SK-N-SH treated with all-trans-retinoic acid at 6 μM for 48 hours (cell line): ENCODE data around the gene UBE2G1.
A peak's percentile ranks its signal among the peaks of the same experiment; 100 is the strongest.

ENCODE experiments used
- ATAC-seq: fragments of 200-7000 bp; cut with Tn5 transposase; 3 replicates; pipeline ENCODE4 v1.9.1; 2020; ENCODE audit warnings: mild to moderate bottlenecking, moderate library complexity
- ARNTL ChIP-seq: fragments of 450-650 bp; formaldehyde crosslinking; IDR thresholded peaks from 2 replicates; pipeline ENCODE4 v1.5.0; 2020; ENCODE audit warnings: low read depth, mild to moderate bottlenecking, moderate library complexity, borderline replicate concordance
- BACH2 ChIP-seq: fragments of 250-450 bp; sonication (Bioruptor Pico); IDR thresholded peaks from 2 replicates; pipeline ENCODE4 v1.9.0; 2021; ENCODE audit warnings: mild to moderate bottlenecking, borderline replicate concordance
- CREB5 ChIP-seq: fragments of 250-450 bp; sonication (Bioruptor Pico); IDR thresholded peaks from 2 replicates; pipeline ENCODE4 v1.5.1; 2020; ENCODE audit warnings: low read depth, mild to moderate bottlenecking, moderate library complexity
- CSDC2 ChIP-seq: fragments of 250-450 bp; sonication (Bioruptor Pico); IDR thresholded peaks from 2 replicates; pipeline ENCODE4 v1.5.0; 2020; ENCODE audit warnings: mild to moderate bottlenecking, moderate library complexity
- CSRNP3 ChIP-seq: fragments of 250-450 bp; sonication (Bioruptor Pico); IDR thresholded peaks from 2 replicates; pipeline ENCODE4 v1.5.1; 2021; ENCODE audit warnings: mild to moderate bottlenecking, moderate library complexity
- ESRRG ChIP-seq: fragments of 250-450 bp; sonication (Bioruptor Pico); IDR thresholded peaks from 2 replicates; pipeline ENCODE4 v1.6.1; 2021; ENCODE audit warnings: mild to moderate bottlenecking
- ISL1 ChIP-seq: fragments of 250-450 bp; sonication (Bioruptor Pico); IDR thresholded peaks from 2 replicates; pipeline ENCODE4 v2.1.2; 2022; ENCODE audit warnings: mild to moderate bottlenecking, moderate library complexity
- OSR1 ChIP-seq: fragments of 250-450 bp; sonication (Bioruptor Pico); IDR thresholded peaks from 2 replicates; pipeline ENCODE4 v1.8.0; 2022; ENCODE audit warnings: moderate library complexity, mild to moderate bottlenecking, inconsistent platforms
- PATZ1 ChIP-seq: fragments of 250-450 bp; sonication (Bioruptor Pico); IDR thresholded peaks from 2 replicates; pipeline ENCODE4 v1.8.0; 2020; ENCODE audit warnings: mild to moderate bottlenecking, moderate library complexity, borderline replicate concordance
- PPARA ChIP-seq: fragments of 250-450 bp; sonication (Bioruptor Pico); IDR thresholded peaks from 2 replicates; pipeline ENCODE4 v1.5.0; 2020; ENCODE audit warnings: mild to moderate bottlenecking, borderline replicate concordance
- RARB ChIP-seq: fragments of 250-450 bp; sonication (Bioruptor Pico); IDR thresholded peaks from 2 replicates; pipeline ENCODE4 v1.8.0; 2021; ENCODE audit warnings: mild to moderate bottlenecking, moderate library complexity
- SNAI2 ChIP-seq: fragments of 250-450 bp; sonication (Bioruptor Pico); IDR thresholded peaks from 2 replicates; pipeline ENCODE4 v1.5.0; 2020; ENCODE audit warnings: mild to moderate bottlenecking, moderate library complexity
- TCF4 ChIP-seq: fragments of 250-450 bp; sonication (Bioruptor Pico); IDR thresholded peaks from 2 replicates; pipeline ENCODE4 v1.8.0; 2021; ENCODE audit warnings: mild to moderate bottlenecking, moderate library complexity, borderline replicate concordance
- TOX ChIP-seq: fragments of 250-450 bp; sonication (Bioruptor Pico); IDR thresholded peaks from 2 replicates; pipeline ENCODE4 v1.8.0; 2021; ENCODE audit warnings: mild to moderate bottlenecking, moderate library complexity, borderline replicate concordance
- TSHZ2 ChIP-seq: fragments of 250-450 bp; sonication (Bioruptor Pico); IDR thresholded peaks from 2 replicates; pipeline ENCODE4 v1.5.0; 2020; ENCODE audit warnings: mild to moderate bottlenecking, moderate library complexity
- ZFP3 ChIP-seq: fragments of 250-450 bp; sonication (Bioruptor Pico); IDR thresholded peaks from 2 replicates; pipeline ENCODE4 v1.5.0; 2020; ENCODE audit warnings: mild to moderate bottlenecking, moderate library complexity
- ZFP30 ChIP-seq: fragments of 450-650 bp; formaldehyde crosslinking; IDR thresholded peaks from 2 replicates; pipeline ENCODE4 v1.5.0; 2022; ENCODE audit warnings: mild to moderate bottlenecking, moderate library complexity
- ZNF565 ChIP-seq: fragments of 450-650 bp; formaldehyde crosslinking; conservative IDR thresholded peaks from 2 replicates; pipeline ENCODE4 v1.5.0; 2020; ENCODE audit warnings: low read depth, mild to moderate bottlenecking, moderate library complexity
- ZNF70 ChIP-seq: fragments of 450-650 bp; formaldehyde crosslinking; IDR thresholded peaks from 2 replicates; pipeline ENCODE4 v1.5.0; 2020; ENCODE audit warnings: mild to moderate bottlenecking, moderate library complexity
- ZNF8 ChIP-seq: fragments of 450-650 bp; formaldehyde crosslinking; IDR thresholded peaks from 2 replicates; pipeline ENCODE4 v1.5.0; 2020; ENCODE audit warnings: mild to moderate bottlenecking, moderate library complexity

Gene UBE2G1

GRCh38 chr17:4314179-4314578 lies 52.3 kb downstream of the UBE2G1 start:
- no peak for TF ChIP-seq ARNTL
- no peak for TF ChIP-seq ZNF8 (CRISPR knock-in tag)
- TF ChIP-seq ZNF70 (CRISPR knock-in tag), result no peak
- TF ChIP-seq PATZ1 (CRISPR knock-in tag), result no peak
- TF ChIP-seq ESRRG, result no peak
- TF ChIP-seq SNAI2 (CRISPR knock-in tag), result no peak
- no peak for TF ChIP-seq CSRNP3
- no peak for TF ChIP-seq ZNF565 (CRISPR knock-in tag)
- TF ChIP-seq ZFP30 (CRISPR knock-in tag), result no peak
- no peak for TF ChIP-seq PPARA (CRISPR knock-in tag)
- no peak for TF ChIP-seq CREB5 (CRISPR knock-in tag)
- TF ChIP-seq ISL1, result no peak
- no peak for TF ChIP-seq OSR1
- TF ChIP-seq BACH2 (CRISPR knock-in tag), result no peak
- TF ChIP-seq RARB (CRISPR knock-in tag), result no peak
- no peak for TF ChIP-seq ZFP3 (CRISPR knock-in tag)
- no peak for TF ChIP-seq TOX (CRISPR knock-in tag)
- no peak for TF ChIP-seq TCF4 (CRISPR knock-in tag)
- no peak for TF ChIP-seq CSDC2 (CRISPR knock-in tag)

GRCh38 chr17:4313221-4314114 lies 53.0 kb downstream of the UBE2G1 start:
- ATAC-seq, result peak; percentile 33; the same call in 2 of the 3 replicates

More at GRCh38 chr17:4314179-4314578, 52.3 kb downstream of the UBE2G1 start:
- no peak for ATAC-seq

More at GRCh38 chr17:4313221-4314114, 53.0 kb downstream of the UBE2G1 start:
- TF ChIP-seq PATZ1 (CRISPR knock-in tag) (no peak), TSHZ2 (CRISPR knock-in tag) (no peak), ZNF8 (CRISPR knock-in tag) (no peak), ZNF70 (CRISPR knock-in tag) (no peak), SNAI2 (CRISPR knock-in tag) (no peak), PPARA (CRISPR knock-in tag) (no peak), BACH2 (CRISPR knock-in tag) (no peak), TCF4 (CRISPR knock-in tag) (no peak), TOX (CRISPR knock-in tag) (no peak), CSRNP3 (no peak)
